Breast epithelium (tissue), 4 donors: ENCODE data around the gene GLIS2. TPM values are rescaled to one million over a fixed set of nuclear protein-coding genes. Genes with fewer than 3 reads are reported as not detected.

ENCODE experiments used
- DNase-seq, 2 donors: peaks; one replicate each; pipeline ENCODE4 v3.0.0-alpha.2; 2019; ENCODE audit warnings: low spot score in 2 of 2
- H3K27ac ChIP-seq, 2 donors: fragments of 200-600 bp; sonication (generic) in 1 of 2; one replicate each; pipeline ENCODE4 v1.5.1; 2016 to 2019; ENCODE audit warnings: mild to moderate bottlenecking in 1 of 2
- H3K27me3 ChIP-seq, 2 donors: fragments of 200-600 bp; sonication (generic) in 1 of 2; one replicate each; pipeline versions ENCODE4 v1.5.1 to v1.6.0; 2017 to 2019; ENCODE audit warnings: control low read depth in 1 of 2, mild to moderate bottlenecking in 1 of 2
- H3K36me3 ChIP-seq: fragments of 200-600 bp; one replicate; pipeline ENCODE4 v1.5.1; 2019
- H3K4me1 ChIP-seq, 2 donors: fragments of 200-600 bp; sonication (generic); one replicate each; pipeline ENCODE4 v1.5.1; 2016 to 2019; ENCODE audit warnings: control low read depth in 1 of 2
- H3K4me3 ChIP-seq, 3 donors: fragments of 200-600 bp; sonication (generic); 1 replicate in 2 of 3; 2 replicates in 1 of 3; pipeline ENCODE4 v1.5.1; 2016 to 2019; ENCODE audit warnings: mild to moderate bottlenecking in 3 of 3, moderate library complexity in 2 of 3
- H3K9me3 ChIP-seq, 2 donors: fragments of 200-600 bp; sonication (generic) in 1 of 2; one replicate each; pipeline ENCODE4 v1.5.1; 2016 to 2019; ENCODE audit warnings: control low read depth in 1 of 2
- CTCF ChIP-seq, 3 donors: fragments of 450-650 bp; IDR thresholded peaks; one replicate each; pipeline ENCODE4 v1.5.1; 2016 to 2017; ENCODE audit warnings: antibody characterized with exemption in 3 of 3, mild to moderate bottlenecking in 3 of 3, moderate library complexity in 3 of 3
- POLR2A ChIP-seq: fragments of 450-650 bp; IDR thresholded peaks from one replicate; pipeline ENCODE4 v1.6.1; 2016; ENCODE audit warnings: antibody characterized with exemption, mild to moderate bottlenecking, moderate library complexity
- POLR2AphosphoS5 ChIP-seq, 3 donors: sonication (generic); formaldehyde crosslinking; IDR thresholded peaks; one replicate each; pipeline ENCODE4 v1.6.1; 2017; ENCODE audit warnings: antibody characterized with exemption in 3 of 3
- intact Hi-C: fragments of 100-400 bp; cut with DNase I; formaldehyde crosslinking; loops from one replicate; pipeline ENCODE4 v1.15.1; 2023; ENCODE audit warnings: low total_unique reads
- total RNA-seq, 3 donors: library from RNA; depleted of rRNA; stranded (reverse); fragments of >200 nt; gene quantifications; one replicate each; pipeline ENCODE4 v1.1.0, GENCODE V29; 2016

The GLIS2 gene
- total RNA-seq, 3 donors from 2014 or later = 0.96 to 3.9 (median 1.5) TPM

GRCh38 chr16:4322121-4323052, 6.5 kb downstream of the GLIS2 start:
- DNase-seq = no peak
- intact Hi-C loops = loop anchor here (10.0 kb wide), 1 partner anchor 48 kb away; the partner anchor contains the start of gene TFAP4
- no peaks in the 10 kb centered on the region for H3K27me3 ChIP-seq
- H3K36me3 ChIP-seq = no peaks in the 10 kb centered on the region
- peak overlapping the region; percentile 54 to 97 for H3K27ac ChIP-seq
- no peak for TF ChIP-seq CTCF (IDR thresholded peaks at IDR 0.05)
- H3K4me1 ChIP-seq = peaks cover 21 to 48% of the 10 kb centered on the region in 2 donors
- no peak overlapping the region for H3K4me3 ChIP-seq
- no peaks in the 10 kb centered on the region for H3K9me3 ChIP-seq

- DNase-seq = peak in 1 of 2 donors; percentile 66
- intact Hi-C loops = loop anchor here (10.0 kb wide), 1 partner anchor 48 kb away; the partner anchor contains the start of gene TFAP4
These were observed 7.4 kb downstream of the GLIS2 start for GRCh38 chr16:4323071-4323844.

GRCh38 chr16:4323845-4324488, 8.1 kb downstream of the GLIS2 start:
- no peaks in the 10 kb centered on the region for H3K36me3 ChIP-seq
- TF ChIP-seq POLR2A (no peak), POLR2AphosphoS5 (IDR thresholded peaks at IDR 0.05) (no peak), CTCF (IDR thresholded peaks at IDR 0.05) (no peak)
- peak overlapping the region; percentile 88 to 97 for H3K27ac ChIP-seq
- intact Hi-C loops = loop anchor here (10.0 kb wide), 1 partner anchor 49 kb away; the partner anchor contains the start of gene TFAP4
- H3K4me1 ChIP-seq = peaks cover 25 to 44% of the 10 kb centered on the region in 2 donors
- no peak for DNase-seq
- peak overlapping the region in 1 of 3 donors; percentile 46 for H3K4me3 ChIP-seq
- H3K9me3 ChIP-seq = no peaks in the 10 kb centered on the region
- H3K27me3 ChIP-seq = no peaks in the 10 kb centered on the region

More at GRCh38 chr16:4323071-4323844, 7.4 kb downstream of the GLIS2 start:
- TF ChIP-seq POLR2AphosphoS5 (IDR thresholded peaks at IDR 0.05) (no peak), POLR2A (no peak), CTCF (IDR thresholded peaks at IDR 0.05) (no peak)
- Histone ChIP-seq H3K9me3 (no peaks in the 10 kb centered on the region), H3K27me3 (no peaks in the 10 kb centered on the region), H3K27ac (peak overlapping the region; percentile 88 to 97), H3K4me1 (peaks cover 19 to 43% of the 10 kb centered on the region in 2 donors), H3K4me3 (peak overlapping the region in 1 of 3 donors; percentile 46), H3K36me3 (no peaks in the 10 kb centered on the region)

GRCh38 chr16:4324492-4325252, 8.8 kb downstream of the GLIS2 start:
- DNase-seq = no peak
- Histone ChIP-seq H3K27me3 (no peaks in the 10 kb centered on the region), H3K9me3 (no peaks in the 10 kb centered on the region), H3K36me3 (no peaks in the 10 kb centered on the region), H3K4me1 (peaks cover 24 to 46% of the 10 kb centered on the region in 2 donors), H3K4me3 (peak overlapping the region in 1 of 3 donors; percentile 46), H3K27ac (peak overlapping the region; percentile 88 to 97)
- TF ChIP-seq POLR2A (no peak), POLR2AphosphoS5 (IDR thresholded peaks at IDR 0.05) (no peak), CTCF (IDR thresholded peaks at IDR 0.05) (no peak)
- intact Hi-C loops = loop anchor here (10.0 kb wide), 1 partner anchor 50 kb away; the partner anchor contains the start of gene TFAP4
